ENCODE measurements around the gene CRPPA.
A peak's percentile ranks its signal among the peaks of the same experiment; 100 is the strongest.
"Not testable (repeated sequence)": the region's sequence is repeated elsewhere in the genome, so short reads cannot be mapped to it uniquely, and the experiment has no call there.

CRPPA gene

GRCh38 chr7:16421333-16422102 lies at the start of gene CRPPA:
CRPPA (minus strand) TSS chr7:16421538; CDS start chr7:16421322, 216 bp downstream.
- DNase-seq (ENCODE audit: low read depth) = peak; percentile 89
- no peak for TF ChIP-seq CTCF (IDR thresholded peaks at IDR 0.05; ENCODE audit: insufficient read depth, low read depth, low read length, missing control alignments)
- H3K4me3 ChIP-seq (ENCODE audit: low read length) = peak within 1 kb of the TSS; percentile 55

DNA sequence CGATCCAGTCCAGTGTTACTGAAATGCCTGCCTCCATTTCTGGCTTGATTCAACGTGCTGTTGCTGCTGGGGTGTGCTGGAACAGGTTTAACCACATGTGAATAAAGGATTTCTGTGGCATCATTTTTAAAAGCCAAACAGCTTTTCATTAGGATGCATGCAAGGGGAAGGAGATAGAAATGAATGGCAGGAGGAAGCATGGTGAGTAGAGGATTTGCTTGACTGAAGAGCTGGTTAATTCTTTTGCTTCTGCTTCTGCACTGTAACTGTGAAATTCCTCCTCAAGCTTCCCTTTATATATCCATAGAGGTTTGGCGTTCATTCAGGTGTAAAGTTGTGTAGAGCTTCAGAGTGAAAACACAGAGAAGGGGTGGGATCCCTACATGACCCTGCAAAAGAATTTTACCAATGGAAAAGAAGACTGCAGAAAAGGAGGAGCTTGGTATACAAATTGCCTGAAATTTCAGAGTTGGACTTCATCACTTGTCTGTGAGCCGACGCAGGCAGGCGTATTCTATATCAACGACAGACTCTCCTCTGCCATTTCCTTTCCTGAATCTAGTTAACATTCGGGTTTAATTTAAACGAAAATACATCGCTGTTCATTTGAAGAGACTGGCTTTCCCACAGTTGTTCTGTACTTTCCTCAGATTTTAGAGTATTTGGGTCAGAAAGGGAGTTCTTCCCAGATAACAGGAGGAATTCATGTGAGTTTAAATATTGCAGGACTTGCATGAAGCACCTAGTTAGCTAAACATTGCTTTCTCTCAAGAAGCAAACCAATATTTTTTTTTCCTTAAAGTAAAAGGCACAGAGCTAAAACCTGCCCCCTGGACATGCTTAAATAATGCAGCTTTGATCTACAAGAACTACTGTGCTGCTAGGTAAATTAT lies 44.4 kb upstream of the CRPPA start, which contains the start of gene SOSTDC1:
SOSTDC1 (minus strand) TSS at position 270 of the 893 bp plus-strand sequence; CDS start at position 200, 70 bp downstream.
- peak; percentile 59 for DNase-seq (ENCODE audit: low read depth)
- no peak for TF ChIP-seq CTCF (IDR thresholded peaks at IDR 0.05; ENCODE audit: insufficient read depth, low read depth, low read length, missing control alignments)
- no peak within 1 kb of the TSS for H3K4me3 ChIP-seq (ENCODE audit: low read length)

GRCh38 chr7:16463949-16464715 lies 42.8 kb upstream of the CRPPA start:
- no peak for TF ChIP-seq CTCF (IDR thresholded peaks at IDR 0.05; ENCODE audit: insufficient read depth, low read depth, low read length, missing control alignments)
- no peak overlapping the region for H3K4me3 ChIP-seq (ENCODE audit: low read length)
- DNase-seq (ENCODE audit: low read depth) = peak; percentile 10

GRCh38 chr7:16463520-16463919 lies 42.2 kb upstream of the CRPPA start:
- TF ChIP-seq CTCF (IDR thresholded peaks at IDR 0.05; ENCODE audit: insufficient read depth, low read depth, low read length, missing control alignments) = no peak
- DNase-seq (ENCODE audit: low read depth) = no peak
- H3K4me3 ChIP-seq (ENCODE audit: low read length) = no peak overlapping the region

DNA sequence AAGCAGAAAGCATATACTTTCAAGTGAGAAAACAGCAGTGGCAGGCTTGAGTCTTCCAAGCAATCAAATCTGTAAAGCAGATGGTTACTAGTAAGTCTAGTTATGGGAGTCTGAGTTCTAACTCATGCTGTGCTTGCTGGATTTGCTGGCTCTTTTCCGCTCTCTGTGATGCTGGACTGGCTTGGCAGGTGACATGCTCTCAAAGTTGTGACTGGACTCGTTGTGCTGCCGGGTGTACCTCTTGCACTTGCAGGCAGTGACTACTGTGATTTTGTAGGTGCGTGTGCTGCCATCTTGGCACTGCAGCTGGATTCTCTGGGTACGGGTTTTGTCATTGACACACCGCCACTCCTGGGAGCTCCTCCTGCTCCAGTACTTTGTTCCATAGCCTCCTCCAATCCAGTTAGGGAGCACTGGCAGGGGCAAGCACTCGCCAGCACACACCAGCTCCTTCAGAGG lies 41.1 kb upstream of the CRPPA start:
- TF ChIP-seq CTCF (IDR thresholded peaks at IDR 0.05; ENCODE audit: insufficient read depth, low read depth, low read length, missing control alignments) = no peak
- no peak for DNase-seq (ENCODE audit: low read depth)

DNA sequence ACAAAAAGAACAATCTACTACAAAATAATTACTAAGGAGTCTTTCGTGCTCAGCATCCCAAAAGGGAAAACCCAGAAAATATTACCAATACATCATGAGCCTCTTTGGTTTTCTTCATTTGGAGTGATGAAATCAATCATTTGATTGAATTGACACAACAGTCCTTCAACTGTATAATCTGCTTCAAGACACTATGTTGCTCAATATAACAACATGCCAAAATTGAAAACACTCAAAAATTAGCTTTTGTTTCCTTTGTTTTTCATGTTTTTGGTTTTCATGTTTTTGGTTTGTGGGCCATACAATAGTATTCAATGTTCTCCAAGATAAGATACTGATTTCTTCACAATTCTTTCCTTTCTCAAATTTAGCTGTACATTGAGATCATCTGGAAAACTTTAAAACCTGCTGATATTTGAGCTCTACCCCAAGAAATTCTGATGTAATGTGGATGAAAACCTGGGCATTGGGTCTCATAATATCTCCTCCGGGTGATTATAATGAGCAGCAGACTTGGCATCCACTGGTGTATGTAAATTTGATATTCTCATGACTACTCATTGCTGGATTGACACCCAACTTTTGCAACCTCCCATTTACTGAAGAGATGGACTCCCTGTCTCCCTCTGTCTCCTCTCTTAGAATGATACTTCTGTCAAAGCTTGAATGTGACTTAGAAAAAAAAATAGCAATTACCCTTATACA lies 39.6 kb upstream of the CRPPA start:
- H3K4me3 ChIP-seq (ENCODE audit: low read length) = no peak overlapping the region
- no peak for TF ChIP-seq CTCF (IDR thresholded peaks at IDR 0.05; ENCODE audit: insufficient read depth, low read depth, low read length, missing control alignments)
- no peak for DNase-seq (ENCODE audit: low read depth)

More for the DNA sequence above, 41.1 kb upstream of the CRPPA start:
- H3K4me3 ChIP-seq (ENCODE audit: low read length) = no peak overlapping the region

GRCh38 chr7:16456303-16456702 lies 35.0 kb upstream of the CRPPA start:
- DNase-seq (ENCODE audit: low read depth) = not testable (repeated sequence)

More at GRCh38 chr7:16456303-16456702, 35.0 kb upstream of the CRPPA start:
- H3K4me3 ChIP-seq (ENCODE audit: low read length) = not testable (repeated sequence)

Data from epithelial cell of esophagus (primary cell).